CD4-positive, alpha-beta T cell treated with Interleukin-4 for 1 hour (primary cell): ENCODE data around the gene POM121C.
"Not testable (repeated sequence)": the region's sequence is repeated elsewhere in the genome, so short reads cannot be mapped to it uniquely, and the experiment has no call there.

Source experiments
- DNase-seq, 2 donors: peaks; one replicate each; pipeline ENCODE4 v3.0.0-alpha.2; 2020 to 2022

The POM121C gene

GRCh38 chr7:75374519-75375317, 111.4 kb downstream of the POM121C start:
- not testable (repeated sequence) for DNase-seq

GRCh38 chr7:75374144-75374518, 112.0 kb downstream of the POM121C start:
- DNase-seq: not testable (repeated sequence)

- DNase-seq: not testable (repeated sequence)
Observed at GRCh38 chr7:75367313-75367712, 118.8 kb downstream of the POM121C start.
